ENCODE measurements around the gene CD79A. TPM values are rescaled to one million over a fixed set of nuclear protein-coding genes. Genes with fewer than 3 reads are reported as not detected.

Gene CD79A
- polyA plus RNA-seq, 1 donor from 2014 or later = not detected

GRCh38 chr19:41862445-41862986 lies 14.6 kb upstream of the CD79A start:
- Histone ChIP-seq H3K9me3 (ENCODE audit: low read length) (no peaks in the 10 kb centered on the region), H4K20me1 (ENCODE audit: insufficient read depth) (no peaks in the 10 kb centered on the region), H2AFZ (ENCODE audit: low read depth, low read length) (no peak overlapping the region), H3K36me3 (ENCODE audit: insufficient read depth, low read length) (peaks cover 4% of the 10 kb centered on the region), H3K4me3 (ENCODE audit: low read length) (no peak overlapping the region), H3F3A (ENCODE audit: insufficient read depth, low read length, poor library complexity, severe bottlenecking) (peaks cover 2% of the 10 kb centered on the region), H3K4me2 (ENCODE audit: low read length) (no peak overlapping the region), H3K9me2 (ENCODE audit: insufficient read depth, low read length) (no peaks in the 10 kb centered on the region), H3K27ac (ENCODE audit: low read length) (no peak overlapping the region), H3K9ac (ENCODE audit: low read length) (no peak overlapping the region), H3K27me3 (ENCODE audit: insufficient read depth, low read depth, low read length) (no peaks in the 10 kb centered on the region), H3K79me2 (replicated peaks; ENCODE audit: insufficient read depth, low read length) (peaks cover 32% of the 10 kb centered on the region)
- TF ChIP-seq EZH2 (IDR thresholded peaks at IDR 0.05; ENCODE audit: borderline replicate concordance, insufficient read depth, low read length, poor library complexity, severe bottlenecking) (no peak), EP300 (conservative IDR thresholded peaks at IDR 0.05; ENCODE audit: poor library complexity, severe bottlenecking) (no peak), POLR2AphosphoS5 (IDR thresholded peaks at IDR 0.05) (no peak), TAF1 (IDR thresholded peaks at IDR 0.05; ENCODE audit: low read depth) (no peak), SMC3 (conservative IDR thresholded peaks at IDR 0.05; ENCODE audit: poor library complexity) (no peak), RAD21 (conservative IDR thresholded peaks at IDR 0.05) (no peak), MXI1 (conservative IDR thresholded peaks at IDR 0.05; ENCODE audit: poor library complexity, severe bottlenecking) (no peak)
- TF ChIP-seq, protein P1, sequence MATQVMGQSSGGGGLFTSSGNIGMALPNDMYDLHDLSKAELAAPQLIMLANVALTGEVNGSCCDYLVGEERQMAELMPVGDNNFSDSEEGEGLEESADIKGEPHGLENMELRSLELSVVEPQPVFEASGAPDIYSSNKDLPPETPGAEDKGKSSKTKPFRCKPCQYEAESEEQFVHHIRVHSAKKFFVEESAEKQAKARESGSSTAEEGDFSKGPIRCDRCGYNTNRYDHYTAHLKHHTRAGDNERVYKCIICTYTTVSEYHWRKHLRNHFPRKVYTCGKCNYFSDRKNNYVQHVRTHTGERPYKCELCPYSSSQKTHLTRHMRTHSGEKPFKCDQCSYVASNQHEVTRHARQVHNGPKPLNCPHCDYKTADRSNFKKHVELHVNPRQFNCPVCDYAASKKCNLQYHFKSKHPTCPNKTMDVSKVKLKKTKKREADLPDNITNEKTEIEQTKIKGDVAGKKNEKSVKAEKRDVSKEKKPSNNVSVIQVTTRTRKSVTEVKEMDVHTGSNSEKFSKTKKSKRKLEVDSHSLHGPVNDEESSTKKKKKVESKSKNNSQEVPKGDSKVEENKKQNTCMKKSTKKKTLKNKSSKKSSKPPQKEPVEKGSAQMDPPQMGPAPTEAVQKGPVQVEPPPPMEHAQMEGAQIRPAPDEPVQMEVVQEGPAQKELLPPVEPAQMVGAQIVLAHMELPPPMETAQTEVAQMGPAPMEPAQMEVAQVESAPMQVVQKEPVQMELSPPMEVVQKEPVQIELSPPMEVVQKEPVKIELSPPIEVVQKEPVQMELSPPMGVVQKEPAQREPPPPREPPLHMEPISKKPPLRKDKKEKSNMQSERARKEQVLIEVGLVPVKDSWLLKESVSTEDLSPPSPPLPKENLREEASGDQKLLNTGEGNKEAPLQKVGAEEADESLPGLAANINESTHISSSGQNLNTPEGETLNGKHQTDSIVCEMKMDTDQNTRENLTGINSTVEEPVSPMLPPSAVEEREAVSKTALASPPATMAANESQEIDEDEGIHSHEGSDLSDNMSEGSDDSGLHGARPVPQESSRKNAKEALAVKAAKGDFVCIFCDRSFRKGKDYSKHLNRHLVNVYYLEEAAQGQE (IDR thresholded peaks at IDR 0.05; ENCODE audit: borderline replicate concordance) = no peak
- TF ChIP-seq, protein P2, sequence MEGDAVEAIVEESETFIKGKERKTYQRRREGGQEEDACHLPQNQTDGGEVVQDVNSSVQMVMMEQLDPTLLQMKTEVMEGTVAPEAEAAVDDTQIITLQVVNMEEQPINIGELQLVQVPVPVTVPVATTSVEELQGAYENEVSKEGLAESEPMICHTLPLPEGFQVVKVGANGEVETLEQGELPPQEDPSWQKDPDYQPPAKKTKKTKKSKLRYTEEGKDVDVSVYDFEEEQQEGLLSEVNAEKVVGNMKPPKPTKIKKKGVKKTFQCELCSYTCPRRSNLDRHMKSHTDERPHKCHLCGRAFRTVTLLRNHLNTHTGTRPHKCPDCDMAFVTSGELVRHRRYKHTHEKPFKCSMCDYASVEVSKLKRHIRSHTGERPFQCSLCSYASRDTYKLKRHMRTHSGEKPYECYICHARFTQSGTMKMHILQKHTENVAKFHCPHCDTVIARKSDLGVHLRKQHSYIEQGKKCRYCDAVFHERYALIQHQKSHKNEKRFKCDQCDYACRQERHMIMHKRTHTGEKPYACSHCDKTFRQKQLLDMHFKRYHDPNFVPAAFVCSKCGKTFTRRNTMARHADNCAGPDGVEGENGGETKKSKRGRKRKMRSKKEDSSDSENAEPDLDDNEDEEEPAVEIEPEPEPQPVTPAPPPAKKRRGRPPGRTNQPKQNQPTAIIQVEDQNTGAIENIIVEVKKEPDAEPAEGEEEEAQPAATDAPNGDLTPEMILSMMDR (IDR thresholded peaks at IDR 0.05; ENCODE audit: poor library complexity, severe bottlenecking) = no peak

DNA sequence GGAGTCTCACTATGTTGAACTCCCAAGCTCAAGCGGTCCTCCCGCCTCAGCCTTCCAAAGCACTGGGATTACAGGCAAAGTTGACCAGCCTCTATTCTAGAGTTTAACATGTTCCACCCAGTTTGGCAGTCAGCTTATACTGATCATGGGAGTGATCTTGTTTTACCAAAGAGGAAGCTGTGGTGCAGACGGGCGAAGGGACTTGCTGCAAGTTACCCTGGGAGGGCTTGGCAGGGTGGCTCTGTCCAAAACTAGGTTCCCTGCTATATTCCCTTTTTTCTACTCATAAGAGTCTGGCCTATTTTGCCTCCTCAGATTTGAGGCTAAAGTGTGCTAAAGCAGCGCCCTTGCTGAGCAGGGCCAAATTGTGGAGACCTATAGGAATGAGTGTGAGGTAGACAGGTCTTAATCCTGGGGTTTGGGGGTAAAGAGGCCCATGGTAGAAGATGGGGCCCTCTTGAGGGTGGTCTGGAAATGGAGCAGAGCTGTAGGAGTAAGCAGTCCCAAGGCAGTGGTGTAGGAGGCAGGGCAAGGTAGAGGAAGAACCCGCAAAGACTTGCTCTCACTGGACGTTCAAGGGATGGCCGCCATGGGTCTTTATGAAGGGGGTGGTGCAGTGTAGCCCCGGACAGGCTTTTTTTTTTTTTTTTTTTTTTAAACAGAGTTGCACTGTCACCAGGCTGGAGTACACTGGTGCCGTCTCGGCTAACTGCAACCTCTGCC lies 13.7 kb upstream of the CD79A start:
- no peak overlapping the region for H3K4me2 ChIP-seq (ENCODE audit: low read length)
- H3K9ac ChIP-seq (ENCODE audit: low read length) = no peak overlapping the region
- no peak overlapping the region for H3K4me3 ChIP-seq (ENCODE audit: low read length)
- no peak overlapping the region for H2AFZ ChIP-seq (ENCODE audit: low read depth, low read length)
- no peak overlapping the region for H3K27ac ChIP-seq (ENCODE audit: low read length)
- peaks cover 2% of the 10 kb centered on the region for H3F3A ChIP-seq (ENCODE audit: insufficient read depth, low read length, poor library complexity, severe bottlenecking)
- H3K27me3 ChIP-seq (ENCODE audit: insufficient read depth, low read depth, low read length) = no peaks in the 10 kb centered on the region
- H3K9me3 ChIP-seq (ENCODE audit: low read length) = no peaks in the 10 kb centered on the region
- H4K20me1 ChIP-seq (ENCODE audit: insufficient read depth) = no peaks in the 10 kb centered on the region
- peaks cover 4% of the 10 kb centered on the region for H3K36me3 ChIP-seq (ENCODE audit: insufficient read depth, low read length)
- TF ChIP-seq POLR2AphosphoS5 (IDR thresholded peaks at IDR 0.05) (no peak), EP300 (conservative IDR thresholded peaks at IDR 0.05; ENCODE audit: poor library complexity, severe bottlenecking) (no peak), MXI1 (conservative IDR thresholded peaks at IDR 0.05; ENCODE audit: poor library complexity, severe bottlenecking) (no peak), SMC3 (conservative IDR thresholded peaks at IDR 0.05; ENCODE audit: poor library complexity) (no peak), TAF1 (IDR thresholded peaks at IDR 0.05; ENCODE audit: low read depth) (no peak), RAD21 (conservative IDR thresholded peaks at IDR 0.05) (no peak), EZH2 (IDR thresholded peaks at IDR 0.05; ENCODE audit: borderline replicate concordance, insufficient read depth, low read length, poor library complexity, severe bottlenecking) (no peak)
- TF ChIP-seq, protein P1 (IDR thresholded peaks at IDR 0.05; ENCODE audit: borderline replicate concordance) = no peak
- TF ChIP-seq, protein P2 (IDR thresholded peaks at IDR 0.05; ENCODE audit: poor library complexity, severe bottlenecking) = no peak
- peaks cover 32% of the 10 kb centered on the region for H3K79me2 ChIP-seq (replicated peaks; ENCODE audit: insufficient read depth, low read length)
- H3K9me2 ChIP-seq (ENCODE audit: insufficient read depth, low read length) = no peaks in the 10 kb centered on the region

Data from neural cell (in vitro differentiated cells).